Measurements from ENCODE around the gene ONECUT3.

DNA sequence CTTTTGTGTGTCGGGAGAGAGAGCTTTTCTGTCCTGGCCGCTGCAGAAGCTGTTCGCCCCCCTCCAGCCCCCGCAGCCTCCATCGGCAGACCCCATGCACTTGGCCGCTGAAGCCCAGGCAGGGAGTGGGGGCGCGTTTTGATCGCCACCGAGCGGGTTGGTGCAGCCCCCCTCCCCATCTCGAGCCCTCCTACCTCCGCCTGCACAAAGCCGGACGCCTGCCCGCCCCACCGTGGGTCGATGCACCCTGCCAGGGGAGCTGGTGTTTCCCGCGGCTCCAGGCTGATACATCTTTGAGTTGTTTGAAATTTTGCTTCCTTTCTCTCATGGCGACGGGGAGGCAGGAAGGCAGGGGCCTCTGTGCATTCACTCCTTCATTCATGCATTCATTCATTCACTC is 16.4 kb upstream of the ONECUT3 start:
- TF ChIP-seq PAX5 (IDR thresholded peaks at IDR 0.05; ENCODE audit: insufficient read depth, low read length, severe bottlenecking) (no peak), POLR2AphosphoS5 (IDR thresholded peaks at IDR 0.05; ENCODE audit: low read depth, low read length) (no peak), POLR2A (IDR thresholded peaks at IDR 0.05; ENCODE audit: low read depth, low read length) (no peak), TAF1 (IDR thresholded peaks at IDR 0.05; ENCODE audit: low read depth, low read length) (no peak), POU2F2 (IDR thresholded peaks at IDR 0.05; ENCODE audit: low read depth, low read length) (no peak), SPI1 (IDR thresholded peaks at IDR 0.05; ENCODE audit: low read depth, low read length) (no peak)
